ENCODE results near the gene GPR85.
"Not testable (repeated sequence)": the region's sequence is repeated elsewhere in the genome, so short reads cannot be mapped to it uniquely, and the experiment has no call there.

GPR85 gene

DNA sequence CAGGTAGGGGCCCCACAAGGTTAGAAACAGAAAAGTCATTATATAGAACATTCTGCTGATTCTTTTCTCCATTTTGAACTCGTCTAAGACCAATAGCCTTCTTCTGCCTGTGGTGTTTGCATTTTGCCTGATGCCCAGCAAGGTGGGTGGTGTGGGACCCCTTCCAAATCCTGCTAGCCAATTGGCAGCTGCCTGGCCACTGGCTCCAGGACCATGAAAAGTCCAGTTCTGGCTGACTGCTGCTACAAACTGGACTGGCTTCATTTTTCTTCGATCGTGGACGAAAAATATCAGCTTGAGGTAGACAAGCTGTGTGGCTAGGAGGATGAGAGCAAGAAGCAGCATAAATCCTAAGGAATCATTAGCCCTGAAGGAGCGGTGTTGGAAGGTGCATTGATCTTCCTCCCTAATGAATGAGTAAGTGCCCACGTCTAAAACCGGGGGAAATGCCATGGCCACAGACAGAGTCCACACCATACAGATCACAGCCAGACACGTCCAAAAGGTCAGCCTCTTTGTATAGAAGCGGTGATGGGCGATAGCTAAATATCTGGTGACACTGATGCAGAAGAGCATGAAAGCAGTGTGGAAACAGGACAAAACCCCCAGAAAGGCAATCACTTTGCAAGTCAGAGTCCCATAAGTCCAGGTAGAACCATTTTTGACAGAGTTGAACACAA, 2.7 kb downstream of the GPR85 start:
- no peak for DNase-seq

DNA sequence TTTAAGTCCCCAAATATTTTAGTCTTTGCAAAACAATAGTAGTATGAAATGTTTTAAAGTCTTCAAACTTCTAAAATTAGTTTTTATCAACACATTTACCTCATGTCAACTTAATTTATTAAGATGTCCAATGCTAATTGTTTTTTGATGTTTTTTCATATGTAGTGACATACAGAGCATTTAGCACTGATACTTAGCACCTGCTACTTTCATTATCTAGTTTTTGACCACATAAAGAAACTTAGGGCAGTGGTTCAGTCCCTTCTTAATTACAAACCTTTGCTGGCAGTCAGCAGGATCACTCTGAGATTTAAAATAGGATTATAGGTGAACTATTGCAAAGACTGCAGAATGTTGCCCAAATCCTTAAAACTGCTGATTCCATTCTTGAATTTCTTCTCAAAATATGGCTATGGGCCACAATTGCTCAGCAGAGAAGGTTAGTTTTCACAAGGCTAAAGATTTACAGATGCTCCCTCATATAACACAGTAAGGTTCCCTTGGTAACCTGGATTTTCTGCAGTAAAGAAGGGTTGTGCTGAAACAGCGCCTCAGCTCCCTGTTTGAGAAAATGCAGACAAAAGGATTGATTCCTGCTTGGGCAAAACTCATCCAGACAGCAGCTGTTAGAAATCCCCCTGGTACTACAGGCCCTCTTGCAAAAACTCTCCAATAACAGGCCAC, 3.4 kb downstream of the GPR85 start:
- no peak for DNase-seq

DNA sequence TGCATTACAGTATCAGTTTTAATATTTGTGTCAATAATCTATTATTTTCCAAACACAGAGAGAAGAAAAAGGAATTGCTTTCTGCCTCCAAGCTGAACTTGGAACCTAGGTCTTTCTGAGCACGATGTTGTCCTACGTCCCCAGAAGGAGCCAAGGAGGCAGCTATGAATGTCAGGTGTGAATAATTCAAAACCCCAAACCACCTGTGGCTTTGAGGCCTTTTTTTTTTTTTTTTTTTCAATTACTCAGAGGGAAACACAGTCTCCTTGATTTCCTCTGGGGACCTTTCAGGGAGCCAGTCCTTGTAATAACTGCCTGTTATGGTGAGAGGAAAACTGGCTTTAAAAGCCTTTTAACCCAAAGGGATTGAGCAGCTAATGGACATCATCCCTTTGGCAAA, 8.3 kb downstream of the GPR85 start:
- DNase-seq, result no peak

DNA sequence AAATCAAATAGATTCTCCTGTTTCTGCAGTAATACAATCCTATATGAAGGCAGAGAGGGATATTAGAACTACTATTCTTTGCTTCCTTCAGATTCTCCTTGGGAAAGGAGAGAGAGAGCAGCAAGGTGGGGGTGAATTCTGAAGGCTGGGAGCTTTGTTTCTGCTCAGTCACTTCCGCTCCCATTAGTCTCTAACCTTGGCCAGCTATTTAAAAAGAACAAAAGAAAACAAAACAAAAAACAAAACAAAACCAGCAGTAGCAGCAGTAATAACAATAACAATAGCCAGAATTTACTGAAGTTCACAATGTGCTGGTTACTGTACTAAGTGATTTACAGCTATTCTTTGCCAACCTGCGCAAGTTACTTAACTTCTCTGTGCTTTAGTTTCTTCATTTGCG, 9.9 kb downstream of the GPR85 start:
- no peak for DNase-seq

DNA sequence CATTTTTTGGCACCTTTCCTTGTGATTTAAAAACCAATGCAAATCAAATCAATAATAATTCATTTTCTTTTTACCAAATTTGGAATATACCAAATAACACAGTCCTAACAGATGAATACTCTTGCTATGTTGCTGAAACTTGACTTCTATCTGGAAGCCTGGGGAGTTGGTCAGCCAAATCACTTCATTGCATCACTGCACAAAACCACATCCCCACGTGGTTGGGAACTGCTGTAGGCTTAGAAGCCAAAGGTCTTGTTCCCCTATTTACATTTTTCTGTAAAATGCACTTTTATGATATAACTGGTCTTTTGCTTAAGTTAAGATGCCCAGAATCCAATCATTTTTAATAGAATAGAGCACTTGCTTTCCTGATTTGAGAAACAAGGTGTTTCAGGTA, 15.2 kb downstream of the GPR85 start:
- no peak for DNase-seq

DNA sequence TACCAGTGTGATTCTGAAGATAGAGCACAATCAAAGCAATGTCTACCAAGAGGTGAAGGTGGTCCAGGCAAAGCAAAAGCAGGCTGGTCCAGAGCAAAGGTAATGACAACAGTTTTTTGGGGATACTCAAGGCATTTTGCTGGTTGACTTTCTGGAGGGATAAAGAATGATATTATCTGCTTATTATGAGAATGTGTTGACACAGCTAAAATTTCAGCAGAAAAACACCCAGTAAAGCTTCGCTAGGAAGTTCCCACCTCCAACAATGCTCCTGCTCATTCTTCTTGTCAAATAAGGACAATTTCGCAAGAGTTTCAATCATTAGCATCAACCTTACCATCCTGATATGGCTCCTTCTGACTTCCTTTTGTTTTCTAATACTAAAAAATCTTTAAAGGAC, 24.1 kb downstream of the GPR85 start:
- no peak for DNase-seq

DNA sequence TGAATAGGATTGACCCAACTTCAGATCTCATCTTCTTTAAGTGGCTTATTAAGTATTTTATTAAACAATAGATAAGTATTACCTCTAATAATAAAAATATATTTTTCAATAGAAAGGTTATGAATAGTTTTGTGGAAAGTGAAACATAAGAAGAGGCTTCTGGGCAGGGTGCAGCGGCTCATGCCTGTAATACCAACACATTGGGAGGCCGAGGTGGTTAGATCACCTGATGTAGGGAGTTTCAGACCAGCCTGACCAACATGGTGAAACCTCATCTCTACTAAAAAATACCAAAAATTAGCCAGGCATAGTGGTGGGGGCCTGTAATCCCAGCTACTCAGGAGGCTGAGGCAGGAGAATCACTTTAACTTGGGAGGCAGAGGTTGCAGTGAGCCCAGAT, 26.5 kb downstream of the GPR85 start:
- no peak for DNase-seq

DNA sequence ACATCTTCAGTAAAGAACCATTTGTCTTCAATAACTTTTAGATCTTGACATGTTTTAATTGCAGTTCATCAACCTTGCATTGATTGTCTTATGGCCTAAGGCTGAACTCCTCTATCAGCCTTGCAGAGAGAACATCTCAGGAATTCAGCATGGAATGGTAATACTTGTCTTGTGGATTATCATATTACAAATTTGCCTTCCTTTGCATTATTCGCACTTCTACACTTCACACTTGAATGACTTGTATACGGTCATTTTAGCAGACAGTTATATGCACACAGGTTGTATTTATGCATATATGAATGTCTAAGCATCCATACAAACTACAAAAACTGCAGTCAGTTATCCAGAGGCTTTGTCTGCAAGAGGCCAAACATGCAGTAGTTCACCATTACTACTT, 31.7 kb downstream of the GPR85 start:
- no peak for DNase-seq

DNA sequence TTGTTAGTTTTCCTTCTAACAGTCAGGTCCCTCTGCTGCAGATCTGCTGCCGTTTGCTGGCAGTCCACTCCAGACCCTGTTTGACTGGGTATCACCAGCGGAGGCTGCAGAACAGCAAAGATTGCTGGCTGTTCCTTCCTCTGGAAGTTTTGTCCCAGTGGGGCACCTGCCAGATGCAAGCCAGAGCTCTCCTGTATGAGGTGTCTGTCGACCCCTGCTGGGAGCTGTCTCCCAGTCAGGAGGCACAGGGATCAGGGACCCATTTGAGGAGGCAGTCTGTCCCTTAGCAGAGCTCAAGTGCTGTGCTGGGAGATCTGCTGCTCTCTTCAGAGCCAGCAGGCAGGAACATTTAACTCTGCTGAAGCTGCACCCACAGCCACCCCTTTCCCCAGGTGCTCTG, 32.4 kb downstream of the GPR85 start:
- not testable (repeated sequence) for DNase-seq

DNA sequence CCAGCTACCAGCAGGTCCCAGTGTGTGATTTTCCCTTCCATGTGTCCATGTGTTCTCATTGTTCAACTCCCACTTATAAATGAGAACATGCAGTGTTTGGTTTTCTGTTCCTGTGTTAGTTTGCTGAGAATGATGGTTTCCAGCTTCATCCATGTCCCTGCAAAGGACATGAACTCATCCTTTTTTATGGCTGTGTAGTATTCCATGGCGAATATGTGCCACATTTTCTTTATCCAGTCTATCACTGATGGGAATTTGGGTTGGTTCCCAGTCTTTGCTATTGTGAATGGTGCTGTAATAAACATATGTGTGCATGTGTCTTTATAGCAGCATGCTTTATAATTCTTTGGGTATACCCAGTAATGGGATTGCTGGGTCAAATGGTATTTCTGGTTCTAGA, 37.4 kb downstream of the GPR85 start:
- DNase-seq, result not testable (repeated sequence)

DNA sequence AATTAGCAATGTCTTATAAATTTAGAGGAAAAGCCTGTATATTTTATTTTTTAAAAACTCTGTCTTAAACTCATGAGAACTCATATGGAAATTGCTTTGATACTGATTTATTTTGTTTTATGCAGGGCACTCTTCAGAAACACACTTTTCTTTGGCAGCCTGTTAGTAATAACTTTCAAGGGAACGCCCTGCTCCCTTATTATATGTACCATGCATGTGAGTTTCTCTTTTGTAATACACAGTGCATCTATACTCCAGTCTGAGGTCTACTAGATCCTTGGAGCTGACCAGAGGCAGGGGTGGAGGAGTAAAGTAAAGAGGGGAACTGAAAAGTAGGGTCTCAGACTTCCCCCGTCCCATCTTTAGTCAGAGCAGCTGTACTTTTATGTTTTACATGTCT, 40.2 kb downstream of the GPR85 start:
- DNase-seq, result no peak

DNA sequence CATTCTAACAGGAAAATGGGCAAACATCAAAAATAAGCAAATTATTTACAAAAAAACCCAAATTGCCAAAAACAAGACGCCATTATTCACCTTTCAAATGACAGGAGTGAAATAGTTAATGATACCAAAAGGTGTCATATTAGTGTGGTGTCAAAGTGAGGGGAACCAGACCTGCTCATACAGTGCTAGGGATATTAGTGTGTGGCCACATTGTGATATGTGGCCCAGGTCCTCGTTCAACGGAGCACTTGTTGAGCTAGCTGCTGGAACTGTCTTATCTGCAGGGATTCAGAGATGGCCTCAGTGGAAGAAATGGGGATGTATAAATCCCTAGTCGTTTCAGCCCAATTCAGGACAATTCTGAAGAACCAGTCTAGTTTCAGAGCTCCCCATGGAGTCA, 41.2 kb downstream of the GPR85 start:
- no peak for DNase-seq

DNA sequence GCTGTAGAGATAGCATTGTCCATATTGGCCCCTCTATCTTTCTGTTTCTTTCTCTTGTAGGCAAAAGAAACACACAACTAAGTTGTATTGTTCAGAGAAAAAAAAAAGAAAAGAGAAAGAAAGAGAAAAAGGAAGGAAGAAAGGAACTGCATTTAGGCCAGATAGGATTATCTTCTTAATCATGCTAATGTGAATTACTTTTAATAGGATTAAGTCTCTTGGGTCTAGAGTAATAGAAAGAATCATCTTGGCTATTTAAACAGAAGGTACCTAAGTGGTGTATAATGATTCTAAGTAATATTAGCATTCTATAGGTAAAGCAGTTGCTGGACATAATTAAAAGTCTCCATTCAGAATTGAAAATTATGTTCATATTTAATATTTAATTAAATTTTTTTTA, 42.2 kb downstream of the GPR85 start:
- no peak for DNase-seq

DNA sequence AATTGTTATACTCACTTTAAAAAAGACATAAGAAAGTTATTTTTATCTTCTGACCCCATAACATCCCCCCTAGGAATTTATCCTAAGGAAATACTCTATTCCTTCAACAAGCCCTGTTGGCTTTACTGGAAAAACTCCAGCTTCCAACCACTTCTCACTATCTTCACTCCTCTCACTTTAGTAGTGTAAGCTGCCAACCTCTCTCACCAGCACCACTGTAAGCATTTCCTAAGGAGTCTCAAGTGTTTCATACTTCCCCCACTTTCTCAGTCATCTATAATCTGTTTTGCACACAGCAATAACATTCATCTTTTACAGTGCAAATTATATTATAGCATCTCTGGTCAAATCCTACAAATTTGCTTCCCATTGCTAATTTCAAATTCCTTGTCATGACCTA, 45.8 kb downstream of the GPR85 start:
- no peak for DNase-seq

DNA sequence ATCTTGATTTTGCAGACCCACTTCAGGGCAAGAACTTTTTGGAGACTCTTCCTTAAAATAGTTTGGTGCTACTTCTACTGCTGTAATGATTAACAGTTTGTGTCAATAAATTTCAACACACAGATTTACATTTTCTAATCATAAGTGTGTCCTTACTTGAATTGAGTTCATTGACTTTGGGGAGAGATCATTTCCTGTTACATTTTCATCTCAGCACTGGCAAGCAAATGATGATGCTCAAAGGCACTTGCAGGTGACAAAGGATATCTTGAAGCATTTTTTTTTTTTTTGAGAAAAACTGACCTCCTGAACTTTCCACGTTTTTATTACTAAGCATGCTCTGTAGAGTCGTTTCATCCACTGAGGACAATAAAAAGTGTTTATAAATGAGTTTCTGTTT, 52.7 kb downstream of the GPR85 start:
- no peak for DNase-seq
